SK-N-SH treated with all-trans-retinoic acid at 6 μM for 48 hours (cell line): ENCODE measurements around the gene S100A6.
"Not testable (repeated sequence)": the region's sequence is repeated elsewhere in the genome, so short reads cannot be mapped to it uniquely, and the experiment has no call there.

ENCODE experiments used
- ATAC-seq: fragments of 200-7000 bp; cut with Tn5 transposase; 3 replicates; pipeline ENCODE4 v1.9.1; 2020; ENCODE audit warnings: mild to moderate bottlenecking, moderate library complexity
- BACH2 ChIP-seq: fragments of 250-450 bp; sonication (Bioruptor Pico); IDR thresholded peaks from 2 replicates; pipeline ENCODE4 v1.9.0; 2021; ENCODE audit warnings: mild to moderate bottlenecking, borderline replicate concordance
- CSDC2 ChIP-seq: fragments of 250-450 bp; sonication (Bioruptor Pico); IDR thresholded peaks from 2 replicates; pipeline ENCODE4 v1.5.0; 2020; ENCODE audit warnings: mild to moderate bottlenecking, moderate library complexity
- ESRRG ChIP-seq: fragments of 250-450 bp; sonication (Bioruptor Pico); IDR thresholded peaks from 2 replicates; pipeline ENCODE4 v1.6.1; 2021; ENCODE audit warnings: mild to moderate bottlenecking
- ISL1 ChIP-seq: fragments of 250-450 bp; sonication (Bioruptor Pico); IDR thresholded peaks from 2 replicates; pipeline ENCODE4 v2.1.2; 2022; ENCODE audit warnings: mild to moderate bottlenecking, moderate library complexity
- OSR1 ChIP-seq: fragments of 250-450 bp; sonication (Bioruptor Pico); IDR thresholded peaks from 2 replicates; pipeline ENCODE4 v1.8.0; 2022; ENCODE audit warnings: moderate library complexity, mild to moderate bottlenecking, inconsistent platforms
- PPARA ChIP-seq: fragments of 250-450 bp; sonication (Bioruptor Pico); IDR thresholded peaks from 2 replicates; pipeline ENCODE4 v1.5.0; 2020; ENCODE audit warnings: mild to moderate bottlenecking, borderline replicate concordance
- RARB ChIP-seq: fragments of 250-450 bp; sonication (Bioruptor Pico); IDR thresholded peaks from 2 replicates; pipeline ENCODE4 v1.8.0; 2021; ENCODE audit warnings: mild to moderate bottlenecking, moderate library complexity
- TCF4 ChIP-seq: fragments of 250-450 bp; sonication (Bioruptor Pico); IDR thresholded peaks from 2 replicates; pipeline ENCODE4 v1.8.0; 2021; ENCODE audit warnings: mild to moderate bottlenecking, moderate library complexity, borderline replicate concordance
- TOX ChIP-seq: fragments of 250-450 bp; sonication (Bioruptor Pico); IDR thresholded peaks from 2 replicates; pipeline ENCODE4 v1.8.0; 2021; ENCODE audit warnings: mild to moderate bottlenecking, moderate library complexity, borderline replicate concordance
- ZC3H10 ChIP-seq: fragments of 250-450 bp; sonication (Bioruptor Pico); IDR thresholded peaks from 2 replicates; pipeline ENCODE4 v1.5.1; 2021; ENCODE audit warnings: mild to moderate bottlenecking, moderate library complexity
- ZFP3 ChIP-seq: fragments of 250-450 bp; sonication (Bioruptor Pico); IDR thresholded peaks from 2 replicates; pipeline ENCODE4 v1.5.0; 2020; ENCODE audit warnings: mild to moderate bottlenecking, moderate library complexity
- ZNF565 ChIP-seq: fragments of 450-650 bp; formaldehyde crosslinking; conservative IDR thresholded peaks from 2 replicates; pipeline ENCODE4 v1.5.0; 2020; ENCODE audit warnings: low read depth, mild to moderate bottlenecking, moderate library complexity
- ZNF70 ChIP-seq: fragments of 450-650 bp; formaldehyde crosslinking; IDR thresholded peaks from 2 replicates; pipeline ENCODE4 v1.5.0; 2020; ENCODE audit warnings: mild to moderate bottlenecking, moderate library complexity
- ZNF8 ChIP-seq: fragments of 450-650 bp; formaldehyde crosslinking; IDR thresholded peaks from 2 replicates; pipeline ENCODE4 v1.5.0; 2020; ENCODE audit warnings: mild to moderate bottlenecking, moderate library complexity
- TF ChIP-seq, protein P1 (sequence below): fragments of 250-450 bp; sonication (Bioruptor Pico); IDR thresholded peaks from 2 replicates; pipeline ENCODE4 v1.8.0; 2020; ENCODE audit warnings: mild to moderate bottlenecking, moderate library complexity, borderline replicate concordance
- TF ChIP-seq, protein P2 (sequence below): fragments of 250-450 bp; sonication (Bioruptor Pico); IDR thresholded peaks from 2 replicates; pipeline ENCODE4 v1.5.0; 2020; ENCODE audit warnings: mild to moderate bottlenecking, moderate library complexity
- TF ChIP-seq, protein P3 (sequence below): fragments of 250-450 bp; sonication (Bioruptor Pico); IDR thresholded peaks from 2 replicates; pipeline ENCODE4 v1.5.1; 2020; ENCODE audit warnings: low read depth, mild to moderate bottlenecking, moderate library complexity
- TF ChIP-seq, protein P4 (sequence below): fragments of 250-450 bp; sonication (Bioruptor Pico); IDR thresholded peaks from 2 replicates; pipeline ENCODE4 v1.5.1; 2021; ENCODE audit warnings: mild to moderate bottlenecking, moderate library complexity

Gene S100A6

DNA sequence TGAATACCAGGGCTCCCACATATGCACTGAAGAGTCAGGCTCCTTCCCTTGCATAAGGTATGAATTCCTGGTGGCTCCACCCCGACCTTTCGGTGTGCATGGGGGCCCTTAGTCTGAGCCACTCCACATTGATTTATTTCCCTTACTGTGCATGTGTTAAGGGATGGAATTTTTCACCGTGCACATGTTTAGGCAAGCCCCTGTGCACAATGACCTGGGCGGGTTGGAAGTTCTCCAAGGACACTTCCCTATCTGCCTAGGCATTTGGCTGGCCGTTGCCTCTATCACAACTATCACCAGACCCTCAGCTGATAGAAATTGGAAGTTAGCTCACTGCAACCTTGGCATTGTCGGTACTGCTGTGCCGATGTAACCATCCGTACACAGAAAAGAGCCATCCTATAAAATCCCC is 9.7 kb downstream of the S100A6 start (continued):
- TF ChIP-seq, protein P1, sequence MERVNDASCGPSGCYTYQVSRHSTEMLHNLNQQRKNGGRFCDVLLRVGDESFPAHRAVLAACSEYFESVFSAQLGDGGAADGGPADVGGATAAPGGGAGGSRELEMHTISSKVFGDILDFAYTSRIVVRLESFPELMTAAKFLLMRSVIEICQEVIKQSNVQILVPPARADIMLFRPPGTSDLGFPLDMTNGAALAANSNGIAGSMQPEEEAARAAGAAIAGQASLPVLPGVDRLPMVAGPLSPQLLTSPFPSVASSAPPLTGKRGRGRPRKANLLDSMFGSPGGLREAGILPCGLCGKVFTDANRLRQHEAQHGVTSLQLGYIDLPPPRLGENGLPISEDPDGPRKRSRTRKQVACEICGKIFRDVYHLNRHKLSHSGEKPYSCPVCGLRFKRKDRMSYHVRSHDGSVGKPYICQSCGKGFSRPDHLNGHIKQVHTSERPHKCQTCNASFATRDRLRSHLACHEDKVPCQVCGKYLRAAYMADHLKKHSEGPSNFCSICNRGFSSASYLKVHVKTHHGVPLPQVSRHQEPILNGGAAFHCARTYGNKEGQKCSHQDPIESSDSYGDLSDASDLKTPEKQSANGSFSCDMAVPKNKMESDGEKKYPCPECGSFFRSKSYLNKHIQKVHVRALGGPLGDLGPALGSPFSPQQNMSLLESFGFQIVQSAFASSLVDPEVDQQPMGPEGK (CRISPR knock-in tag), result no peak

DNA sequence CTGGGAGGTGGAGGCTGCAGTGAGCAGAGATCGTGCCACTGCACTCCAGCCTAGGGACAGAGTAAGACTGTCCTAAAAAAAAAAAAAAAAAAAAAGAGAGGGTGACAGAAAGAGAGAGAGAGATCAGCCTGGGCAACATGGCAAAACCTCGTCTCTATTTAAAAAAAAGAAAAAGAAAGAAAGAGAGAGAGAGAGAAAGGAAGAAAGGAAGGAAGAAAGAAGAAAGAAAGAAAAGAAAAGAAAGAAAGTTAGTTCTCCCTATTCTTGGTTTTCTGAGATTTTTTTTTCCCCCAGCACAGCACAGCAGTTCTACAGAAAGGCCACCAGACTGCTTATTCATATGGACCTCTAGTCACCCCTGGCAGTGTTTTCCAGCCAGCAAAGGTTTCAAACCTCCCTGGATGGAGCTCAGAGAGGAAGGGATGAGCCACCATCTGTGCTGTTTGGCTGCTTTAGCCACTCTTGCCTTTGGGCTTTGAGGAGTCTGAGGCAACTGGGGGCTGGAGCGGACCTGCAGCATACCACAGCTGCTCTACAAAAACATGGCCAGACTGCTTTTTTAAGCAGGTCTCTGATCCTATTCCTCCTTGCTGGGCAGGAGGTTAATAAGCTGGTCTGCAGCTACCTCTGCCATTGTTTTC is 10.6 kb downstream of the S100A6 start:
- ATAC-seq, result peak; percentile 68
- TF ChIP-seq BACH2 (CRISPR knock-in tag) (no peak), ZFP3 (no peak), ISL1 (CRISPR knock-in tag) (no peak), TCF4 (no peak), ZNF70 (CRISPR knock-in tag) (no peak), ESRRG (no peak), ZNF565 (CRISPR knock-in tag) (no peak), OSR1 (CRISPR knock-in tag) (no peak), ZNF8 (no peak)
- TF ChIP-seq, protein P2, sequence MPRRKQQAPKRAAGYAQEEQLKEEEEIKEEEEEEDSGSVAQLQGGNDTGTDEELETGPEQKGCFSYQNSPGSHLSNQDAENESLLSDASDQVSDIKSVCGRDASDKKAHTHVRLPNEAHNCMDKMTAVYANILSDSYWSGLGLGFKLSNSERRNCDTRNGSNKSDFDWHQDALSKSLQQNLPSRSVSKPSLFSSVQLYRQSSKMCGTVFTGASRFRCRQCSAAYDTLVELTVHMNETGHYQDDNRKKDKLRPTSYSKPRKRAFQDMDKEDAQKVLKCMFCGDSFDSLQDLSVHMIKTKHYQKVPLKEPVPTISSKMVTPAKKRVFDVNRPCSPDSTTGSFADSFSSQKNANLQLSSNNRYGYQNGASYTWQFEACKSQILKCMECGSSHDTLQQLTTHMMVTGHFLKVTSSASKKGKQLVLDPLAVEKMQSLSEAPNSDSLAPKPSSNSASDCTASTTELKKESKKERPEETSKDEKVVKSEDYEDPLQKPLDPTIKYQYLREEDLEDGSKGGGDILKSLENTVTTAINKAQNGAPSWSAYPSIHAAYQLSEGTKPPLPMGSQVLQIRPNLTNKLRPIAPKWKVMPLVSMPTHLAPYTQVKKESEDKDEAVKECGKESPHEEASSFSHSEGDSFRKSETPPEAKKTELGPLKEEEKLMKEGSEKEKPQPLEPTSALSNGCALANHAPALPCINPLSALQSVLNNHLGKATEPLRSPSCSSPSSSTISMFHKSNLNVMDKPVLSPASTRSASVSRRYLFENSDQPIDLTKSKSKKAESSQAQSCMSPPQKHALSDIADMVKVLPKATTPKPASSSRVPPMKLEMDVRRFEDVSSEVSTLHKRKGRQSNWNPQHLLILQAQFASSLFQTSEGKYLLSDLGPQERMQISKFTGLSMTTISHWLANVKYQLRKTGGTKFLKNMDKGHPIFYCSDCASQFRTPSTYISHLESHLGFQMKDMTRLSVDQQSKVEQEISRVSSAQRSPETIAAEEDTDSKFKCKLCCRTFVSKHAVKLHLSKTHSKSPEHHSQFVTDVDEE (CRISPR knock-in tag), result no peak
- TF ChIP-seq, protein P3, sequence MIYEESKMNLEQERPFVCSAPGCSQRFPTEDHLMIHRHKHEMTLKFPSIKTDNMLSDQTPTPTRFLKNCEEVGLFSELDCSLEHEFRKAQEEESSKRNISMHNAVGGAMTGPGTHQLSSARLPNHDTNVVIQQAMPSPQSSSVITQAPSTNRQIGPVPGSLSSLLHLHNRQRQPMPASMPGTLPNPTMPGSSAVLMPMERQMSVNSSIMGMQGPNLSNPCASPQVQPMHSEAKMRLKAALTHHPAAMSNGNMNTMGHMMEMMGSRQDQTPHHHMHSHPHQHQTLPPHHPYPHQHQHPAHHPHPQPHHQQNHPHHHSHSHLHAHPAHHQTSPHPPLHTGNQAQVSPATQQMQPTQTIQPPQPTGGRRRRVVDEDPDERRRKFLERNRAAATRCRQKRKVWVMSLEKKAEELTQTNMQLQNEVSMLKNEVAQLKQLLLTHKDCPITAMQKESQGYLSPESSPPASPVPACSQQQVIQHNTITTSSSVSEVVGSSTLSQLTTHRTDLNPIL (CRISPR knock-in tag), result no peak
- TF ChIP-seq, protein P1 (CRISPR knock-in tag), result no peak
- TF ChIP-seq, all 23 proteins: peak for 0

DNA sequence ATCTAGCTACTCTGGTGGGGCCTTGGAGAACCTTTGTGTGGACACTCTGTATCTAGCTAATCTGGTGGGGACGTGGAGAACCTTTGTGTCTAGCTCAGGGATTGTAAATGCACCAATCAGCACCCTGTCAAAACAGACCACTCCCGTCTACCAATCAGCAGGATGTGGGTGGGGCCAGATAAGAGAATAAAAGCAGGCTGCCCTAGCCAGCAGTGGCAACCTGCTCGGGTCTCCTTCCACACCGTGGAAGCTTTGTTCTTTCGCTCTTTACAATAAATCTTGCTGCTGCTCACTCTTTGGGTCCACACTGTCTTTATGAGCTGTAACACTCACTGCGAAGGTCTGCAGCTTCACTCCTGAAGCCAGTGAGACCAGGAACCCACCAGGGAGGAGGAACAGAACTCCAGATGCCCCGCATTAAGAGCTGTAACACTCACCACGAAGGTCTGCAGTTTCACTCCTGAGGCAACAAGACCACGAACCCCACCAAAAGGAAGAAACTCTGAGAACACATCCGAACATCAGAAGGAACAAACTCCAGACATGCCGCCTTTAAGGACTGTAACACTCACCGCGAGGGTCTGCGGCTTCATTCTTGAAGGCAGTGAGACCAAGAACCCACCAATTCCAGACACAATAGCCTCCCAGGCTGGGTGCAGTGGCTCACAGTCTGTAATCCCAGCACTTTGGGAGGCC is 13.3 kb downstream of the S100A6 start:
- not testable (repeated sequence) for ATAC-seq

DNA sequence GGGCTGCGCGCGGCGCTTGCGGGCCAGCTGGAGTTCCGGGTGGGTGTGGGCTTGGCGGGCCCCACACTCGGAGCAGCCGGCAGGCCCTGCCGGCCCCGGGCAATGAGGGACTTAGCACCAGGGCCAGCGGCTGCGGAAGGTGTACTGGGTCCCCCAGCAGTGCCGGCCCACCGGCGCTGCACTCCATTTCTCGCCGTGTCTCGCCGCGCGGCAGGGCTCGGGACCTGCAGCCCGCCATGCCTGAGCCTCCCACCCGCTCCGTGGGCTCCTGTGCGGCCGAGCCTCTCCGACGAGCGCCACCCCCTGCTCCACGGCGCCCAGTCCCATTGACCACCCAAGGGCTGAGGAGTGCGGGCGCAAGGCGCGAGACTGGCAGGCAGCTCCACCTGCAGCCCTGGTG is 14.0 kb downstream of the S100A6 start:
- not testable (repeated sequence) for ATAC-seq

DNA sequence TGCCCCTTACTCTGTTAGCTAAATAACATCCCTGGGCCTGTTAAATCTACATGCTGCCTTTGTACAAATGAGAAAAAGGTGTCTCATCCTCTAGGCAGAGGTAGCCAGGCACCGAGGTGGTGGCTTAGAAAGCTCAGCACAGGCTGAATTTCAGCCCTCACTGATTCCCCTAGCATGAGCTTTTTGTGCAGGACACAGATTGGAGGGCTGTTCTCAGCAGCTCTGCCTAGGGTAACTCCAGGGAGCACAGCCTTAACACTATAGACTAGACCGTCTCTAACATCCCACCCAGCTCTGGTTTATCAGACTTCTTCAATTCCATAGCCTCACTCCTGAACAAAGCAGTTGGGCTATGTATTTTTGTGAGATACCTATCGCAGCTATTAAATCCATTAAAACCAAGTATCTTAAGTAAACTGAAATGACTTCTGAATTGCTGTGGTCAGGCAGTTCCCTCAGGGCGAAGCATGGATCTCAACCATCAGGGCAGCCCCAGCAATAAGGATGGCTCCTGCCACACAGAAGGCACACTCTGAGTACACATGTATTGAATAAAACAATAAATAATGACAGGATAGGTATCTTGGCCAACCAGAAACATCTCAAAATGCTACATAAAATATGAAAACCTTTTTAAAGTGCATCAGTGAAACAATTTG is 14.8 kb downstream of the S100A6 start:
- peak; percentile 34 for ATAC-seq
- TF ChIP-seq ESRRG (no peak), TCF4 (no peak), TOX (CRISPR knock-in tag) (no peak), ZNF565 (CRISPR knock-in tag) (no peak), PPARA (CRISPR knock-in tag) (no peak), ZC3H10 (no peak), ZNF8 (no peak), ZNF70 (CRISPR knock-in tag) (no peak), CSDC2 (CRISPR knock-in tag) (no peak), RARB (CRISPR knock-in tag) (no peak)
- TF ChIP-seq, protein P2 (CRISPR knock-in tag), result no peak
- TF ChIP-seq, protein P3 (CRISPR knock-in tag), result no peak
- TF ChIP-seq, protein P4, sequence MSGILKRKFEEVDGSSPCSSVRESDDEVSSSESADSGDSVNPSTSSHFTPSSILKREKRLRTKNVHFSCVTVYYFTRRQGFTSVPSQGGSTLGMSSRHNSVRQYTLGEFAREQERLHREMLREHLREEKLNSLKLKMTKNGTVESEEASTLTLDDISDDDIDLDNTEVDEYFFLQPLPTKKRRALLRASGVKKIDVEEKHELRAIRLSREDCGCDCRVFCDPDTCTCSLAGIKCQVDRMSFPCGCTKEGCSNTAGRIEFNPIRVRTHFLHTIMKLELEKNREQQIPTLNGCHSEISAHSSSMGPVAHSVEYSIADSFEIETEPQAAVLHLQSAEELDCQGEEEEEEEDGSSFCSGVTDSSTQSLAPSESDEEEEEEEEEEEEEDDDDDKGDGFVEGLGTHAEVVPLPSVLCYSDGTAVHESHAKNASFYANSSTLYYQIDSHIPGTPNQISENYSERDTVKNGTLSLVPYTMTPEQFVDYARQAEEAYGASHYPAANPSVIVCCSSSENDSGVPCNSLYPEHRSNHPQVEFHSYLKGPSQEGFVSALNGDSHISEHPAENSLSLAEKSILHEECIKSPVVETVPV (CRISPR knock-in tag), result no peak
